ENCODE data around the gene HYDIN. TPM values are rescaled to one million over a fixed set of nuclear protein-coding genes. Genes with fewer than 3 reads are reported as not detected.

The HYDIN gene
- 10 to 100 TPM in 4 of 6 donors, 1 to 10 TPM in 2; 1.6 to 62.0 (median 18.1) TPM for total RNA-seq

DNA sequence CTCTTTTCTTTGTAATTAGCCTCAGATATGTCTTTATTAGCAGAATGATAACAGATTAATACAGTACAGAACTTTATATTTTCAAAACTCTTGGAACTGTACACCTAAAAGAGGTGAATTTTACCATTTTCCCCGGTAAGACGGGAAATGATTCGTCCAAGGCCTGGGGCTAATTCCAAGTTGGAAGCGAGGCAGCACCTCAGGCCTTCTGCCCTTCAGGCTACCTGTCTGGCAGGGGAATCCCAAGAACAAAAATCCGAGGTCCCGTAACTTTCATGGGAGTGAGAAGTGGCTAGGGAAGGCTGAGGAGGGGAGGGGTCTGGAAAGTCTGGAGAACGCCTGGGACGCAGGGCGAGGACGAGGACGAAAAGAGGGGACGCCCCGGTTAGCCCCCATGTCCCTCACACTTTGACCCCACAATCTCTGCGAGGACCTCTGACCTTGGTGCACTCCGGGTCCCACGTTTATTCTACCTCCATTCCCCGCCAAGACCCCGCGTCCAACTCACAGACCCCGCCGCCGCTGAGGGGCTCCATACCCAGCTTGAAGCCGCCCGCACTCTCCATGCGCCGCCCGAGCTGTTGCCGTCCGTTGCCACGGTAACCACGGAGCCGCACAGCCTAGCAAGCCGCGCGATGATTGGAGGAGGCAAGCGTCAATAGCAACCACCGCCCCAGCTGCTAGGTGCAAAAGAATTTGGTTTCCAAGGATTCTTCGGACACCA lies at the start of gene HYDIN:
Gene HYDIN (minus strand): TSS at position 601 of the 724 bp plus-strand sequence. CDS start 43,827 bp downstream, outside the sequence.
- Histone ChIP-seq H3K27me3 (no peaks in the 10 kb centered on the region), H3K4me3 (peak within 1 kb of the TSS in 3 of 4 donors; percentile 36 to 43 (median 39)), H3K36me3 (no peaks in the 10 kb centered on the region), H3K4me1 (no peaks in the 10 kb centered on the region), H3K27ac (no peak within 1 kb of the TSS), H3K9me3 (peaks cover 3 to 17% (median 7%) of the 10 kb centered on the region in 4 donors)
- DNase-seq = peak; percentile 85 to 88
- no peak for TF ChIP-seq POLR2AphosphoS5 (IDR thresholded peaks at IDR 0.05)
- TF ChIP-seq, protein P1, sequence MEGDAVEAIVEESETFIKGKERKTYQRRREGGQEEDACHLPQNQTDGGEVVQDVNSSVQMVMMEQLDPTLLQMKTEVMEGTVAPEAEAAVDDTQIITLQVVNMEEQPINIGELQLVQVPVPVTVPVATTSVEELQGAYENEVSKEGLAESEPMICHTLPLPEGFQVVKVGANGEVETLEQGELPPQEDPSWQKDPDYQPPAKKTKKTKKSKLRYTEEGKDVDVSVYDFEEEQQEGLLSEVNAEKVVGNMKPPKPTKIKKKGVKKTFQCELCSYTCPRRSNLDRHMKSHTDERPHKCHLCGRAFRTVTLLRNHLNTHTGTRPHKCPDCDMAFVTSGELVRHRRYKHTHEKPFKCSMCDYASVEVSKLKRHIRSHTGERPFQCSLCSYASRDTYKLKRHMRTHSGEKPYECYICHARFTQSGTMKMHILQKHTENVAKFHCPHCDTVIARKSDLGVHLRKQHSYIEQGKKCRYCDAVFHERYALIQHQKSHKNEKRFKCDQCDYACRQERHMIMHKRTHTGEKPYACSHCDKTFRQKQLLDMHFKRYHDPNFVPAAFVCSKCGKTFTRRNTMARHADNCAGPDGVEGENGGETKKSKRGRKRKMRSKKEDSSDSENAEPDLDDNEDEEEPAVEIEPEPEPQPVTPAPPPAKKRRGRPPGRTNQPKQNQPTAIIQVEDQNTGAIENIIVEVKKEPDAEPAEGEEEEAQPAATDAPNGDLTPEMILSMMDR (IDR thresholded peaks at IDR 0.05) = no peak
- peak in 1 of 4 donors; percentile 15 for TF ChIP-seq POLR2A (IDR thresholded peaks at IDR 0.05)
- no peak for TF ChIP-seq EP300 (IDR thresholded peaks at IDR 0.05)
- WGBS, 2 donors = 12 to 27% methylated on average over 19 to 37 of the region's 38 CpGs
- peak; percentile 32 to 66 for ATAC-seq (ENCODE audit: low FRiP score in 2 of 2)

DNA sequence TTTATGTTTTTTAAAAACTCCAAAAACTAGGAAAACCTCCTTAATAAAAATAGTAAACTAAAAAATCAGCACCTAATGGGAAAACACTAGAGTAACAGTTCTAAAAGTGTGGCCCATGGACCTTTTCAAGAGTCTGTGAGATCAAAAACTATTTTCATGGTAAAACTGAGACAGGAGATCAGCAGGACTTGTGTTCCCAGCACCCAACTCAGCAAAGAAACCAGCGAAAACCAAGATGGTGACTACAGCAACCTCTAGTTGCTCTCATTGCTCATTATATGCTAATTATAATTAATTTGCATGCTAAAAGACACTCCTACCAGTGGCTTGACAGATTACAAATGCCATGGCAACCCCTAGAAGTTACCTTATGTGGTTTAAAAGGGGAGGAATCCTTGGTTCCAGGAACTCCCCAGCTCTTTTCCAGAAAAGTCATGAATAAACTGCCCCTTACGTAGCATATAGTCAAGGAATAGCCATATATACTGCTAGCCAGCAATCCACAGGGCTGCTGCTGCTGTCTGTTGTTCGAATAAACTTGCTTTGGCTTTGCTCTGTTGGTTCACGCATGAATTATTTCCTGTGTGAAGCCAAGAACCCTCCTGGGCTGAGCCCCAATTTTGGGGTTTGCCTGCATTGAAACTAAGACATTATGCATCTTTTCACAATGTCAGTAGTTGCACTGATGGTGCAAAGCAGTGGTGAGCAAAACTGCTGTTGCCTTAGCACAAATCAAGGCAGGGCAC lies 46.2 kb upstream of the HYDIN start:
- no peak for ATAC-seq (ENCODE audit: low FRiP score in 2 of 2)
- H3K27me3 ChIP-seq = no peaks in the 10 kb centered on the region

DNA sequence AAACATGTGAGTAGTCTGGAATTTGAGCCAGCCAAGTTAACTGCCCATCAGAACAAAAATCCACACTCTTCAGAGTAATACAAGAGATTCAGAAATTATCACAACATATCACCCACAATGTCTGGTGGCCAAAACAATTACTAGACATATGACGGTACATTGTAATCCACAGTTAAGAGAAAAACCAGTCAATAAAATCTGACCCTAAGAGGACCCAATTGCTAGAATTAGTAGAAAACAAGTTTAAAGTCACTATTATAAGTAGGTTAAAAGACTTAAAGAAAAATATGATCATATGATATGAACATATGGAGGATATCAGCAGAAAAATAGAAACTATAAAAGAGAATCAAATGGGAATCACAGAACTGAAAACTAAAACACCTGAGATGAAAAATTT lies 42.9 kb upstream of the HYDIN start:
- Histone ChIP-seq H3K36me3 (no peaks in the 10 kb centered on the region), H3K4me3 (no peak overlapping the region), H3K9me3 (peaks cover 0 to 5% (median 0%) of the 10 kb centered on the region in 4 donors), H3K4me1 (no peaks in the 10 kb centered on the region), H3K27ac (no peak overlapping the region), H3K27me3 (no peaks in the 10 kb centered on the region)
- DNase-seq (no peak), ATAC-seq (ENCODE audit: low FRiP score in 2 of 2) (no peak)
- TF ChIP-seq EP300 (IDR thresholded peaks at IDR 0.05) (no peak), POLR2A (IDR thresholded peaks at IDR 0.05) (no peak), POLR2AphosphoS5 (IDR thresholded peaks at IDR 0.05) (no peak)
- TF ChIP-seq, protein P1 (IDR thresholded peaks at IDR 0.05) = no peak
- WGBS, 2 donors = 100% methylated on average over 1 of the region's 1 CpG

More for the DNA sequence above, 46.2 kb upstream of the HYDIN start:
- H3K36me3 ChIP-seq = no peaks in the 10 kb centered on the region
- no peak overlapping the region for H3K27ac ChIP-seq
- WGBS, 2 donors = 88 to 92% methylated on average over 4 of the region's 4 CpGs
- no peak for DNase-seq
- no peak overlapping the region for H3K4me3 ChIP-seq
- no peak for TF ChIP-seq POLR2A (IDR thresholded peaks at IDR 0.05)
- TF ChIP-seq, protein P1 (IDR thresholded peaks at IDR 0.05) = no peak
- no peak for TF ChIP-seq POLR2AphosphoS5 (IDR thresholded peaks at IDR 0.05)
- TF ChIP-seq EP300 (IDR thresholded peaks at IDR 0.05) = no peak
- no peaks in the 10 kb centered on the region for H3K4me1 ChIP-seq
- peaks cover 0 to 5% (median 0%) of the 10 kb centered on the region in 4 donors for H3K9me3 ChIP-seq

DNA sequence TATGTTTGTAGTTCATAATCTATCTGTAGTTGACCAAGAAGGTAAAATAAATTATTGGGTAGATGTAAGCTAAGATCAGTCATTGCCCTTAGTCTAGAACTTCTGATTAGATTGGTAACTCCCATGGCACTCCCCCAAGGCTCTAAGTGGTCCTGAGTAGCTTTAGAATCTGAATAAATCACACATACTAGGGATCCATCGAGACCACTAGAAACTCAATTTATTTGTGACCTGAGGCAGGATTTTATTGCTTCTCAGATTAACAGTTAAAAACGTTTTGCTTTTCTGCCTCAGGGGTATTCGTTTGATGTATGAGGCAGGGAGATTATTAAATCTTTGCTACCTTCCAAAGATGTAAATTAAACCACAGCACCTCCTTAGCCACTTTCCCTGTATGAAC lies 33.8 kb upstream of the HYDIN start:
- no peak for TF ChIP-seq EP300 (IDR thresholded peaks at IDR 0.05)
- Histone ChIP-seq H3K9me3 (no peaks in the 10 kb centered on the region), H3K27ac (no peak overlapping the region), H3K4me3 (no peak overlapping the region), H3K27me3 (no peaks in the 10 kb centered on the region), H3K36me3 (no peaks in the 10 kb centered on the region), H3K4me1 (no peaks in the 10 kb centered on the region)
- DNase-seq (no peak), ATAC-seq (ENCODE audit: low FRiP score in 2 of 2) (no peak)
- WGBS, 2 donors = 69 to 70% methylated on average over 3 of the region's 3 CpGs

DNA sequence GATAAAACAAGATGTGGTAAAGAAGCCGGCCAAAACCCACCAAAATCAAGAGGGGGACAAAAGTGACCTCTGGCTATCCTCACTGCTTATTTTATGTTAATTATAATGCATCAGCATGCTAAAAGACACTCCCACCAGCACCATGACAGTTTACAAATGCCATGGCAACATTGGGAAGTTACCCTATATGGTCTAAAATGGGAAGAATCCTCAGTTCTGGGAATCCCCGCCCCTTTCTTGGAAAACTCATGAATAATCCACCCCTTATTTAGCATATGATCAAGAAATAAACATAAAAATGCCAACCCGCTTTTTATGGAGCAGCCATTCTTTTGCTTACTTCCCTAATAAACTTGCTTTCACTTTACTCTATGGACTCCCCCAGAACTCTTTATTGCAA lies 33.1 kb upstream of the HYDIN start:
- Histone ChIP-seq H3K27me3 (no peaks in the 10 kb centered on the region), H3K4me3 (no peak overlapping the region), H3K36me3 (no peaks in the 10 kb centered on the region), H3K9me3 (no peaks in the 10 kb centered on the region), H3K4me1 (no peaks in the 10 kb centered on the region), H3K27ac (no peak overlapping the region)
- no peak for TF ChIP-seq EP300 (IDR thresholded peaks at IDR 0.05)
- TF ChIP-seq, protein P1 (IDR thresholded peaks at IDR 0.05) = no peak
- TF ChIP-seq POLR2AphosphoS5 (IDR thresholded peaks at IDR 0.05) = no peak
- TF ChIP-seq POLR2A (IDR thresholded peaks at IDR 0.05) = no peak
- DNase-seq = no peak
- WGBS, 2 donors = 87 to 88% methylated on average over 3 of the region's 3 CpGs
- ATAC-seq (ENCODE audit: low FRiP score in 2 of 2) = no peak
